Measurements from ENCODE around the gene ADD2.

DNA sequence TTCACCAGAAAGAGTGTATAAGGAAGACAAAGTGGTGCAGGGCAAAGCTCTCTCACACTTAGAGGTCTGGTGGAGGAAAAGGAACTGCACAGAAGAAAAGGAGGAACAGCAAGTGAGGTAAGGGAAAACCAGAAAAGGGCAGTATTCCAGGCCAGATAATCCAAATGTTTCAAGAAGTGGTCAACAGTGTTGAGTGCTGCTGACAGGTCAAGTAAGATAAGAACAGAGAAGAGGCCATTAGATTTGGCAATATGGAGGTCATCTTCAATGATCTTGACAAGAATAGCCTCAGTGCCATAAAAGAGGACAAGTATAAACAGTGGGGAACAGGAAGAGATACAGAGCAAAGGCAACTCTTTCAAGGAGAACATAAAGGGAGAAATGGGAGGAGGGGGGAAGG lies 15.0 kb downstream of the ADD2 start:
- TF ChIP-seq, protein P1, sequence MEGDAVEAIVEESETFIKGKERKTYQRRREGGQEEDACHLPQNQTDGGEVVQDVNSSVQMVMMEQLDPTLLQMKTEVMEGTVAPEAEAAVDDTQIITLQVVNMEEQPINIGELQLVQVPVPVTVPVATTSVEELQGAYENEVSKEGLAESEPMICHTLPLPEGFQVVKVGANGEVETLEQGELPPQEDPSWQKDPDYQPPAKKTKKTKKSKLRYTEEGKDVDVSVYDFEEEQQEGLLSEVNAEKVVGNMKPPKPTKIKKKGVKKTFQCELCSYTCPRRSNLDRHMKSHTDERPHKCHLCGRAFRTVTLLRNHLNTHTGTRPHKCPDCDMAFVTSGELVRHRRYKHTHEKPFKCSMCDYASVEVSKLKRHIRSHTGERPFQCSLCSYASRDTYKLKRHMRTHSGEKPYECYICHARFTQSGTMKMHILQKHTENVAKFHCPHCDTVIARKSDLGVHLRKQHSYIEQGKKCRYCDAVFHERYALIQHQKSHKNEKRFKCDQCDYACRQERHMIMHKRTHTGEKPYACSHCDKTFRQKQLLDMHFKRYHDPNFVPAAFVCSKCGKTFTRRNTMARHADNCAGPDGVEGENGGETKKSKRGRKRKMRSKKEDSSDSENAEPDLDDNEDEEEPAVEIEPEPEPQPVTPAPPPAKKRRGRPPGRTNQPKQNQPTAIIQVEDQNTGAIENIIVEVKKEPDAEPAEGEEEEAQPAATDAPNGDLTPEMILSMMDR (IDR thresholded peaks at IDR 0.05): no peak
- TF ChIP-seq EZH2 (IDR thresholded peaks at IDR 0.05; ENCODE audit: borderline replicate concordance, insufficient read depth, low read depth, low read length, poor library complexity, severe bottlenecking): no peak

All from B cell (primary cell).